Hippocampal formation (tissue), 2 donors: ENCODE results near the gene LSM14A.
A peak's percentile ranks its signal among the peaks of the same experiment; 100 is the strongest.
"Not testable (repeated sequence)": the region's sequence is repeated elsewhere in the genome, so short reads cannot be mapped to it uniquely, and the experiment has no call there.

Source experiments
- DNase-seq, 2 donors: peaks; one replicate each; lab custom pipeline; 2025; lab: John Stamatoyannopoulos, UW

The LSM14A gene

GRCh38 chr19:34189917-34190425, 17.7 kb downstream of the LSM14A start:
- no peak for DNase-seq

GRCh38 chr19:34191355-34191962, 19.2 kb downstream of the LSM14A start:
- no peak for DNase-seq

GRCh38 chr19:34193439-34193838, 21.1 kb downstream of the LSM14A start:
- DNase-seq: no peak

GRCh38 chr19:34193876-34194275, 21.6 kb downstream of the LSM14A start:
- no peak for DNase-seq

- DNase-seq: no peak
Measured at GRCh38 chr19:34201133-34201532, 28.8 kb downstream of the LSM14A start.

GRCh38 chr19:34205324-34205723, 33.0 kb downstream of the LSM14A start:
- not testable (repeated sequence) for DNase-seq

GRCh38 chr19:34208291-34208884, 36.1 kb downstream of the LSM14A start:
- no peak for DNase-seq

- no peak for DNase-seq
Measured at GRCh38 chr19:34209726-34210125, 37.4 kb downstream of the LSM14A start.

GRCh38 chr19:34213283-34213682, 41.0 kb downstream of the LSM14A start:
- DNase-seq: no peak

GRCh38 chr19:34214040-34214439, 41.7 kb downstream of the LSM14A start:
- DNase-seq: no peak

- DNase-seq: no peak
Measured at GRCh38 chr19:34215006-34215665, 42.8 kb downstream of the LSM14A start.

- no peak for DNase-seq
Measured at GRCh38 chr19:34215666-34216038, 43.3 kb downstream of the LSM14A start.

GRCh38 chr19:34216745-34217219, 44.5 kb downstream of the LSM14A start:
- not testable (repeated sequence) for DNase-seq

GRCh38 chr19:34217952-34218817, 45.9 kb downstream of the LSM14A start:
- DNase-seq: no peak

- DNase-seq: no peak
Measured at GRCh38 chr19:34218818-34219164, 46.5 kb downstream of the LSM14A start.

GRCh38 chr19:34220472-34221063, 48.3 kb downstream of the LSM14A start:
- DNase-seq: peak; percentile 22 to 30

- DNase-seq: no peak
Measured at GRCh38 chr19:34222386-34222785, 50.1 kb downstream of the LSM14A start.

- DNase-seq: no peak
Measured at GRCh38 chr19:34224996-34225658, 52.8 kb downstream of the LSM14A start.

GRCh38 chr19:34225659-34226015, 53.3 kb downstream of the LSM14A start:
- no peak for DNase-seq

GRCh38 chr19:34226036-34226435, 53.7 kb downstream of the LSM14A start:
- DNase-seq: no peak

GRCh38 chr19:34228347-34228746, 56.0 kb downstream of the LSM14A start:
- no peak for DNase-seq
